HepG2 (cell line): ENCODE measurements around the gene TMEM120A.
"Not testable (repeated sequence)": the region's sequence is repeated elsewhere in the genome, so short reads cannot be mapped to it uniquely, and the experiment has no call there.

Experiments
- TBP ChIP-seq: sonication (generic); formaldehyde crosslinking; IDR thresholded peaks from 2 replicates; pipeline ENCODE4 v1.5.0; 2020; ENCODE audit warnings: missing genetic modification reagents
- ZBTB1 ChIP-seq: sonication (generic); formaldehyde crosslinking; IDR thresholded peaks from 2 replicates; pipeline ENCODE4 v1.4.0; 2020; ENCODE audit warnings: missing genetic modification reagents, borderline replicate concordance

GRCh38 chr7:76005004-76005403 lies 10.6 kb upstream of the TMEM120A start:
- TF ChIP-seq ZBTB1 (CRISPR knock-in tag); TBP: not testable (repeated sequence)
